Measurements from ENCODE around the gene CYP2C8.
"Not testable (repeated sequence)": the region's sequence is repeated elsewhere in the genome, so short reads cannot be mapped to it uniquely, and the experiment has no call there.

Gene CYP2C8
- 0 reads per million in 2 donors for total RNA-seq

- DNase-seq: no peak
These were observed at the start of gene CYP2C8 for GRCh38 chr10:95069286-95069685. Gene CYP2C8 (minus strand): TSS chr10:95069497. CDS start chr10:95069402, 95 bp downstream.

DNA sequence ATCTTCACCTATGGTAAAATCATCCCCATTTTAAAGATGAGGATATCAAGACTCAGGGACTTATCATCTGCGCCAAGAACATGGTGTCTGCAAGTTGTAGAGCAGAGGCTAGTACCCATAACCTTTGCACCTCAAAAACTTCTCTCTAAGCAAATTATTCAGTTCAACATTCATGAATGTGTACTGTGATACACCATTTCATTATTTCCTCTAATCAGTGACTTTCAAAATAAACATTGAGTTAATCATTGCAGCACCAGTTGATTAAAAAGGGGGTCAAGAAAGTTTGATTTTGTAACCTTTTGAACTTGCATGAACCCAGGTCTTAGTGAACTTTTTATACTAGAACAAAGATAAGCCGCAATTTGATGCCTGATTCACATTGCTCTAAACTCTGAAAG is 47.6 kb upstream of the CYP2C8 start:
- no peak for DNase-seq

DNA sequence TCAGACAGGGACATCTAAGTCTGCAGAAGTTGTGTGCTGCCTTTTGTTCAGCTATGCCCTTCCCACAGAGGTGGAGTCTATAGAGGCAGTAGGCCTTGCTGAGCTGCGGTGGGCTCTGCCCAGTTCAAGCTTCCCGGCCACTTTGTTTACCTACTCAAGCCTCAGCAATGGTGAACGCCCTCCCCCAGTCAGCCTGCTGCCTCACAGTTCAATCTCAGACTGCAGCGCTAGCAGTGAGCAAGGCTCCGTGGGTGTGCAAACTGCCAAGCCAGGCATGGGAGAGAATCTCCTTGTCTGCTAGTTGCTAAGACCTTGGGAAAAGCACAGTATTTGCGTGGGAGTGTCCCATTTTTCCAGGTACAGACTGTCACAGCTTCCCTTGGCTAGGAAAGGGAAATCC is 41.5 kb upstream of the CYP2C8 start:
- DNase-seq: not testable (repeated sequence)

DNA sequence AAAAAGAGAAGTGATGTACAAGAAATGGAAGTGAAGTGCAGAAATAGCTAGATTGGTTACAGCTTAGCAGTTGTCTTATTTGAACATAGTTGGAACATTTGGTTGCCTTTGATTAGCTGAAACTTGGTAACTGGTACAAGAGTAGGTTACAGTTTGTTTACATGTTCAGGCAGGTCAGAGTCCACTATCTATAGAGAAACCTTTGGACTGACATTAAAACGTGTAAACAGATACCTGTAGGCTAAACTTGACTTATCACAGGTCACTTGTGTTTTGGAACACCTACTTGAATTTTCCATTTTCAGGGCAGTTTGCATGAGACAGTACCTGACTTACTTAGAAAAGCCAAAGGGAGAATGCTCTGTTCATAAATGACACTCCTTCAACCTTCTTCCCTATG is 28.5 kb upstream of the CYP2C8 start:
- no peak for DNase-seq

DNA sequence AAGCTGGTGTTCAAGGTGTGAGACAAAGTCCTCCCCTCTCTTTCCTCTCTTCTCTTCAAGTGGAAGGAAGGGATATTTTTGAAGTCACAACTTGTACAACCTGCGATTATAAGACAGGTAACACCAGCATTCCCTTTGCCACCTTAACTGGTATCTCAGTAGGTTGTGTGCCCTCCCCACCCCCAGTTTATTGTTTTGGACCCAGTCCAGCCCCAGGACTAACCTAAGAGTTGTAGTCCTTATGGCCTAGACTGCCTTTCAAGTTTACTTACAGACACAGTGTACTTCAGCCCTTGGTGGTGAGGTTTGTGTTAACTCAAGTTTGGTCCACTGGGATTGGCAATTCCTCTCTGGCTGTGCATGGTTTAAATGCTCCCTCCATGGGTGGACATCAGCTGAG is 26.8 kb upstream of the CYP2C8 start:
- no peak for DNase-seq

GRCh38 chr10:95079626-95080025 is 10.3 kb upstream of the CYP2C8 start:
- DNase-seq: not testable (repeated sequence)

GRCh38 chr10:95077556-95077955 is 8.3 kb upstream of the CYP2C8 start:
- no peak for DNase-seq

- DNase-seq: no peak
These were observed 1.9 kb upstream of the CYP2C8 start for GRCh38 chr10:95071107-95071660.

- DNase-seq: not testable (repeated sequence)
These were observed 5.2 kb downstream of the CYP2C8 start for GRCh38 chr10:95064125-95064524.

- no peak for DNase-seq
These were observed 12.4 kb downstream of the CYP2C8 start for GRCh38 chr10:95056744-95057363.

DNA sequence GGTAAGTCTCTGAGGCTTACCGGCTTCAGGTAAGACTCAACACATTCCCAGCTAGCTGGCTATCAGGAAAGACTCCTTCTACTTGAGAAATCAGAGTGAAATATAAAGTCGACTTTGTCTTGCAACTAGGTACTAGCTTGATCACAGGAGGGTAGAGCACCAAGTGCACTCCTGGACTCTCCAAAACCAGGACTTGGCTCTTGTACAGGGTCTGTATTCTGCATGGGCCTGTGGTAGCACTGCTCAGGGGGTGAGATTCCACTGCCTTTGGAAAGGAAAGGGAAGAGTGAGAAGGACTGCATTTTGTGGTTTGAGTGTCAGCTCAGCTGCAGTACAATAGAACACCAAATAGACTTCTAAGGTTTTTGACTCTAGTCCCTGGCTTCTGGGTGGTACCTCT is 19.4 kb downstream of the CYP2C8 start:
- DNase-seq: no peak

GRCh38 chr10:95048206-95048605 is 21.1 kb downstream of the CYP2C8 start:
- no peak for DNase-seq

GRCh38 chr10:95039281-95039680 is 30.0 kb downstream of the CYP2C8 start:
- DNase-seq: no peak

DNA sequence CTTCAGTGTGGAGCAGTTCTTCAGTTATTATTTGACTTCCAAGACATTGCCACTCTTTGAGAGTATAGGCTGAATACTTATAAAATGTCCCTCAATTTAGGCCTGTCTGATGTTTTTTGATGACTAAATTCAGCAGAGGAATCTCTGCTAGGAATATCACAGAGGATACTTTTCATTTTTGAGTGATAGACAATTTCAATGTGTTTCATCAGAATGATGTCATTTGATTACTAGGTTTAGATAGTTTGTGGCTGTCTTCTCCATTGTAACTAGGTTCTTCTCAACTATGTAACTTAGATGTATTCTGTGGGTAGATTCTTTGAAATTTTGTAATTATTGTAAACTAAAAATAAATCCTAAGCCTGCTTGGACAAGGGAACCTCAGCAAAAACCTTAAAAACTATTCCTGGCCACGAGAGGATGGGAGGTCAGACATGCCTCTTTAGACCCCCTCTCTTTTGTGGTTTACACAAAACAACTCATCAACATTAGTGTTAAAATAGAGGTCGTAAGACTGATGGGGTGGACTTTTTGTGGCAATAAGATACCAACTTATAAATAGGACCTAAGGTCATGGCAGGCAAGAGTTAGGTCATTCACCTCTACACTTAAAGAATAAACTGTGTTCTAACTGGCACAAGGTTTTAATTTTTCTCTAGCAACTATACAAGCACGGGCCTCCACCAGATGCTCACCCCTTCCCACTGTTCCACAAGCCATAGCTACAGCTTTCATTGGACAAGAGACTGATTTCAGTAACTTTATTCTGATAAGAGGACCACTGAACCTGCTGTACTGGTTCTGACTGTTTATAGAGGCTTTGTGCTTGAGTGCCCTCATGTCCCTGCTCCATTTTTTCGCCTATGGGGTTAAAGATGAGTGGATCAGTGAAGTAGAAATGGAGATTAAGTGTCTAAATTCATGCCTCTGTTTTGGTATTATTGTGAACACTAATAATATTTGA is 33.7 kb downstream of the CYP2C8 start:
- no peak for DNase-seq

- DNase-seq: no peak
These were observed 34.9 kb downstream of the CYP2C8 start for GRCh38 chr10:95034401-95034800.

GRCh38 chr10:95031656-95032055 is 37.6 kb downstream of the CYP2C8 start:
- DNase-seq: no peak

GRCh38 chr10:95026461-95026860 is 42.8 kb downstream of the CYP2C8 start:
- no peak for DNase-seq

DNA sequence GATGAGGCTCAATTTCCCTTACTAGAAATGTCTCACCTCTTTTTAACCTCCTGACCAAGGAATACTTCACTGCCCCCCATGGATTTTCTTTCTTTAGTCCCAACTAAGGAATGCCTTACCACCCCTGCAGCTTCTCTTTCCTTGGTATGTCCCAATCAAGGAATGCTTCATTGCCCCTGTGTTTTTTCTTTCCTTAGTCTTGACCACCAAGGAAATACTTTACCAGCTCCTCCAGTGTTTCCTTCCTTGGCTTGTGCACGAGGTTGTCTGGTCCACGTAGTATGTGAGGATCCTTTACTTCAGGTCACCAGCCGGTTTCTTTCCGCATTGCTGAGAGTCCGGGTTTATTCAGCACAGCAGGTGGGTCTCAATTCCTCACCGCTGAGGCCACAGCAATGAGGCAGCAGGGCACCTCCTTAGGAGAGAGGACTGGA is 71.5 kb downstream of the CYP2C8 start:
- DNase-seq: no peak

GRCh38 chr10:94992811-94993210 is 76.5 kb downstream of the CYP2C8 start:
- no peak for DNase-seq

DNA sequence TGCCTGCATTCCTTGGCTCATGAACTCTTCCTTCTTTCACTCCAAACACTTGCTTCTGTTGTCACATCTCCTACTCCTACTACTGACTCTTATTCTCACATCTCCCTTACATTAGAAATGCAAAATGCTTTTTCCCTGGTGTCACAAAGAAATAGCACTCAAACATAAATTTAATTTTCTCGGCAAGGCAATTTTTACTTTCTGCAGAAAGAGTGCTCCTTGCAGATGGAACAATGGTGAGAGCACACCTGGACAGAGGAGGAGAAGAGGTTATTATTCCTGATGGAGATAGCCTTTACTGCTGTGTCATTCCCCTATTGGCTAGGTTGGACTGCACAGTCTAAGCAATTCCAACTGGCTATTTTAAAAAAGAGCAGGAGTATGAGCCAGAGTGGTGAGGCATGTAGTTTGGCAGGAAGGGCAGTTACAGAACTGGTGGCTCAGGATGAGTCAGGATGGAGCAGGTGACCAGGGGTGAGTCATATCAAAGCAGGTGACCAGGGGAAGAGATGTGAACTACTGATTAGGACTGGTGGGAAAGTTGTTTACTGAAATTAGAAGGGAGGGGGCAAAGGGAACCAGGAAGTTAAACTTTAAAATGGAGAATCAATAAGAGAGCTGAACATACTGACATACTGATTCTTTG is 77.9 kb downstream of the CYP2C8 start:
- no peak for DNase-seq

DNA sequence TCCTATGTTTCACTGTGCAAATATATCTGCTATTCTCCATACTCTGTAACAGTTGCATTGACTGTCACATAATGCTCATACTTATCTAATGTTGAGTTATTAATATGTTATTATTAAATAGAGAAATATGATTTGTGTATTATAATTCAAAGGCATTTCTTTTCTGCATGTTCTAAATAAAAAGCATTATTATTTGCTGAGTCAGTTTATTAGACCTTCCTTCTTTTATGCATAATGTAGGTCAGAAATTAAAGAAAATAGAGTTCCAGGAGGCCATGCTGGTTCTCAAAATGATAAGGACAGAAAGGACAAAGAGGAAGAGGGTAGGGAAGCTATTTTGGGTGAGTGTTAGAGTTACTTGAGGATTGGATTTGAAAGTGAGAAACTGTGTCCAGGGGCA is 80.1 kb downstream of the CYP2C8 start:
- no peak for DNase-seq

Data from T-helper 9 cell (primary cell).